Measurements from ENCODE around the gene GABBR2.

Gene GABBR2

DNA sequence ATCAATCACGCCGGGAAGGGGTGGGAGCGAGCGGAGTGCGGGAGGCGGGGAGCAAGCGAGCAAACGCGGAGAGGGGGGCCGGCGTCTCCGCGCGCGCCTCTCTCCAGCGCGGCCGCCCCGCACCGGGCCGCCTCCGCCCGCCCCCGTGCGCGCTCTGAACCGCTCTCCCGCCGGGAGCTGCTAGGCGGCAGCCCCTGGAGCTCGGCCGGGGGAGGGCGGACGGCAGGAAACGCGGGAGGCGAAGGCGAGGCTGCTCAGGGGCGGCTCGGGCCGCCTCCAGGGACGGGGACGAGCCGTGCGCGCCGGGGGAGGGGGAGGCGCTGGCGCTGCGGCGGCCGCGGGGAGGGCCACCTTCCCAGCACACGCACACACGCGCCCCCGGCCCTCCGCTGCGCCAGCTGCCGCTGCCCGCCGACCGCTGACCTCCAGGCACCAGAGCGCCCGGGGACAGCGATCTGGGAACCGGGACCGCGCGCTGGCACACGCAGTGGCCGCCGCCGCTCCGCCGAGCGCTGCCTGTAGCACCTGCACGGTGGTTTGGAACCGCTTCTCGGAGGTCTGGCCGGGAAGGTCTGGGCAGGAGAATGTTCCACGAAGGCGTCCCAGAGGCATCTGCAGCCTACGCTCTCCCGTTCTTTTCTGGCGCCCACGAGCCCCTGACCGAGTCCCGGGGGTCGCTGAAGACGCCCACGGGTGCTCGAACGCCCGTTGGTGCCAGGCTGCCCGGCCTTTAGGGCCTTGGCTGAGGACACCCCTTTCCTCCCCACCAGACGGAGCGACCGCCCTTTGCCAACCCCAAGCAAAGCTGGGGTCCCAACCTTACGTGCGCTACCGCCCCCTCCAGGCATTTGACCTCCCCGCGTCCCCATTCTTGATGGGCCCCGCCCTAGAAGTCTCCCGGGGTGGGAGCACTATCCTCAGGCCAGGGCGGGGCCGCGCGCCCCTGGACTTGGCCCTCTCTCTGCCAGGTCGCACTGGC, at the start of gene GABBR2:
Gene GABBR2 (minus strand): TSS at position 3 of the 979 bp plus-strand sequence. CDS start 198 bp downstream, outside the sequence.
- no peak for DNase-seq

DNA sequence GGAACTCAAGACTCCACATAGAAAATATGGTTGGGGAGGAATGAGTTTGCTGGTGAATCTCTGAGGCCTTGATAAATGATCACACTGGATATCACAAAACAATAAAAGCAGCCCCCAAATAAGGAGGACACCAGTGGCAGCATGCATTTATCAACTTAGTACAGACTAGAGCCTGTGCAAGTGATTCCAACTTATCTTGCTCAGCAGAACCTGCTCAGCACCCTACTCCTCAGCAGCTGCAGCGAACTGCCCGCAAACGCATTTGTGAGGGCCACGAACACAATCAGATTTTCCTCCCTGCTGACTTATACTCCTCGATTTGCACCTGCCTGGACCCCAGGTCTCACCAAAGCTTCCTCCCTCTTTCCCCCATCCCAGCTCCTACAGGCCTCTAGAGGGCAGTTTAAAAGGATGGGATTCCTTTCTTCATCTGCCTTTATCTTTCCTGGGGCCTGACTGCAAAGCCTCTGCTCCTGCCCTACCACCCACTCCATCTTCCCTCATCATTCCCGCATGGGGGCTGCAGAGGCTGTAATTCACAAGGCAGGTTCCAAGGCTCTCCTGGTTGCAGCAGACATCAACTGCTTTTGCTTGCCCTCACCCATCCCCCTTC, 46.4 kb upstream of the GABBR2 start:
- DNase-seq: no peak

DNA sequence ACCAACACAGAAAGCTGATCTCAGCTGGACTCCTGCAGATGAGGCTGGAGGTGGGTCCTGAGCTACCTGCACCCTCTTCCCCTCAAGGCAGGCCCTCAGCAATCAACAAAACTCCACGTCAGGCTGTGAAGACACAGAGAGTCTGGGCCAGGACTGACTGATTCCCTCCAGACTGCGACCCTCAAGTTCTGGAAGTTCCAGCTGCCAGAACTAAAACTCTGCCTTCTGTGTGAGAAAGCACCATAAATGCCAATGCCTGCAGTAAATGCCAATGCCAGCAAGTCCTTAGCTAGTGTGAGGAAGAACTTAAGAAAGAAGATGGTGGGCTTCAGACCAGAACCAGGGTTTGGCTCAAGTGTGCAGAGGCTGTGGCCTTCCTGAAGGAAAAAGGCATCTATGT, 42.5 kb upstream of the GABBR2 start:
- no peak for DNase-seq

DNA sequence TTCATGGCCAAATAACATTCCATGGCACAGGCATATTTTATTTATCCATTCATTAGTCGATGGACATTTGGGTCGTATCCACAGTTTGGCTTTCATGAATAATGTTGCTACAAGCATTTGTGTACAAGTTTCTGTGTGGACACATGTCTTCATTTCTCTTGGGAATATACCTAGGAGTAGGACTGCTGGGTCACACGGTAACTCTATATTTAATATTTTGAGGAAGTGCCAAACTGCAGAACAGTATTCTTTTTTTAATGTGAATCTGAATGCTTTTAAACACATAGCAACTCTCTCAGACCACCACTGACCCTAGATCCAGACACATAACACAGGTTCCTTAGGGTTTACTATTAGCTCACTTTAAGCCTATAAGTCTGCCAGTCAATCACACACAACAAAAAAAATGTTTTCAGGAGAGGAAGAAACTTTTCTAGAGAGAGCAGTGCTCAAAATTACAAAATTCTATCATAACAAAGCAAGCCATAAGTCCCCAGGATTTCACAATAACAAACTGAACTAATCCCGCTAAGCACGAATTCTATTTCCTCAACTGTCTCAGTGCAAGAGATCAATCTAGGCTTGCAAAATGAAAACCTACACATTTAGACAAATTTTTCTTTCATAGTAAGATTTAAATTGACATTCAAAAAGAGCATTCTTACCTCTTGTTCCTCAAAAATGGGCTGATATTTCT, 41.8 kb upstream of the GABBR2 start:
- DNase-seq: no peak

DNA sequence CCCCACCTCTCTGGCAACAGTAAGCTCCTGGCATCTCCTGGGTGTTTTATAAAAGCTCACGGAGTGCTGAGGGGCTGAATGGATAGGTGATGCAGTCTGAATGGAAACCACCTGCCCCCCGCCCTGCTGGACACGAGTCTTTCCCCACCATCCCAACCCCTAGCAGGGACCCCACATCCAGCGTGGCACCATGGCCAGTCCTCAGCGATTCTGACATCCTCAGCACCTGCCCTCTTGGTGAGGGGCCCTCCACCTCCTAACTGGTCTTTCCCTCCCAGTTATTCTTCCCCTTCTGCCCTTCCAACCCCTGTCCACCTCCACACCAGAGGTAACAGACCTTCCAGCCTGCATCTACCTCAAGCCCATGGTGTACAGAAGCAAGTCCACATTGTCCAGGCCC, 38.7 kb upstream of the GABBR2 start:
- DNase-seq: no peak

DNA sequence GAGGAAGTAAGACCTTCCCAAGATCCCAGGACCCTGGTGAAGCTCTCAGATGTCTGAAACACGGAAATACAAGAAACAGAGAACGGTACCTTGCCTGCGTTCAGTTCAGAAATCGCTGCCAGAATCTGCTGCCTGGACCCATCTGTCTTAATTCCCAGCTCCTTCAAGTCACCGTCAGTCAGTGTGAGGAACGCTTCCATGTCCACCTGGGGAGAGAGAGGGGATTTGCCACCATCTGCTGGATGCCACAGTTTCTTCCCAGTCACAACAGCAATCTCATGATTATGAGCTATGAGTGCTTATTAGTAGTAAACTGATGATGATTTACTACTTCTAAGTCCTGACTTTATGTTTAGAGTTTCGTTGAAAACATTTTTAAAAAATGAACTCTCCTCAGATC, 36.7 kb upstream of the GABBR2 start:
- no peak for DNase-seq

DNA sequence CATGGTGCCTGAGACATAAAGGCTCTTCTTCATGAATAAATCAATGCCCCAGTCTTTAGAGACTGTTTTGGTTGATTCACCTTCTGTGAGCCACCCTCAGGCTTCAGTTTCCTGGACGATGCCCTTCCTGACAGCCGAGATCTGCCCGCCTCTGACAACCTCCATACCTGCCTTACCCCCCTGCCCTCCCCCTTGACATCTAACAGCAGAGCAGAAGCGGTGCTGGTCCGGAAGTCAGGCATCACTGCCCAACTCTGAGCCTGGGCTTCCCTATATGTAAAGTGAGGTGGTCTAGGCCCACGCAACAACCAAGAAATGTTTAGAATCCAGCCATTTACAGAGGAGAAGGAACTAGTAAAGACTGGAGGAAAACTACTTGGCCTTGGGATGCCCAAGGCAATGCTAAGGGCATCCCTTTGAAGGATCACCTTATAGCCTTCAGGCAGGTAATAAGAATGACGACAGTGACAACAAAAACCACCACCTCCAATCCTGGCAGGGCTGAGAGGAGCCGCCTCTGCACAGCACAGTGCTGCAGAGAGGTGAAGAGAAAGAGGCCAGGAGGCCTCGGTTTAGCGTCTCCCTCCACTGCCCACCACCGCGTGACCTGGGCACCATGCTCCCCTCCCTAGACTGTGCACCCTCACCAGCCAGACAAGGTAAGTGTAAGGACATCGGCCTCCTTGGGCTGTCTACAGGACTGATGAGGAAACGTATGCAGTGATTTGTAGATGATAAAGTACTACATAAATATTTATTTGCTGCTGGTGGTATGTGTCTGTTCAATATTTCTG, 35.3 kb upstream of the GABBR2 start:
- no peak for DNase-seq

DNA sequence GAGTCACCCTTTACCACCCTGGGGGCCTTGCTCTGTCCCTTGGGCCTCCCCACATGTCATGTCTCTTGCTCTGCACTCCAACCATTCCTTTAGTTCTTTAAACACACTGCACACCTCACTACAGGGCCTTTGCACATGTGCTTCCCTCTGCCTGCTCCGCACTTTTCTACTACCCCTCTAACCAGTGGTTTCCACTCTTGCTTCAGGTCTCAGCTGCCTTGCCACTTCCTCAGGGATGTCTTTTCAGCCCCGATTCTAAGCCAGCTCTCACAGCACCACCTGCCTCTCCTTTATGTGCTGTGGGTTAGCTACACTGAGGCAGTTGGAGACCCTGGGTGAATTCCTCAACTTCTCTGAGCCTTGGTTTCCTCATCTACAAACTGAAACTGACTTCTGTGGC, 34.6 kb upstream of the GABBR2 start:
- no peak for DNase-seq

DNA sequence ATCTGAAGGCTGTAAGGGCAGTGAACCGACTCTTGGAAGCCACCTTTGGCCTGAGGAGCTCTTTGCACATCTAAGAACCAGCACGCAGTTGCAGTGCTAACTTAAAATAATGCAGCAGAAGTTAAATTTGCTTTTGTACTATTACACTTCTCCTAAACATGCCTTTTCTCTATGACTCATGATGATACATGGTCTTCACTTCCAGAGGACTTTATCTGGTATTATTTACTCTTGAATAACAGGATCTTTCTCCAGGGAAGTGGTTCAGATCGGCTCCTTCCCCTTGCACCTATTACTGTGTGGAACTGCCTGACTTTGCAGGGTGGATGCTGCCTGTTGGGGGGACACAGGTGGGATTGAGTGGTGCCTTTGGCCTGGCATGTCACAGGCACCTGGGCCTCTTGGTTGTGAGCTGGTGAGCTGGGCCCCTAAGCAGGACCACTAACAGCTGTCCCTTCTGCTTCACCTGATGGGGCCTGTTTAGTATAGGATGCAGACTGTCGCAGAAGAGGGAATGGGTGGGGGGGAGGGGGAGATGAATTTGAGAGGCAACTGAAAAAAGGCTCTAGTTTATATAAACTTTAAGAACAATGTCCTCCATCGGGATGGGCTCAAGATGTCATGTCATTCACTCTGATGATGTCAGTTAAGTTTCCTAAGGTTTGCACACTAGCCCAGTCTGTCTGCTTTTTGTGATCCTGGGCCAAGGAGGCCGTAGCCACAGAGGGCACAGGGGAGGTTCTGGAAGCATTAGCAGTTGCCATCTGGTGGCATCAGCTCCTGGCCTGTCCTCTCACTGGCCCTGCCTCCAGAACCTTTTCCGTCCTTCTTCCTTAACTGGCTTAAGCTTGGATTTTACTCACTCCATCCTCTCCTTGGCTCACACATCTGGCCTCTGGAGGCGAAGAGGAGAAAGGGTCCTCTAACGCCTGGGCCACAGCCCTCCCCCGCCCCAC, 33.9 kb upstream of the GABBR2 start:
- DNase-seq: no peak

DNA sequence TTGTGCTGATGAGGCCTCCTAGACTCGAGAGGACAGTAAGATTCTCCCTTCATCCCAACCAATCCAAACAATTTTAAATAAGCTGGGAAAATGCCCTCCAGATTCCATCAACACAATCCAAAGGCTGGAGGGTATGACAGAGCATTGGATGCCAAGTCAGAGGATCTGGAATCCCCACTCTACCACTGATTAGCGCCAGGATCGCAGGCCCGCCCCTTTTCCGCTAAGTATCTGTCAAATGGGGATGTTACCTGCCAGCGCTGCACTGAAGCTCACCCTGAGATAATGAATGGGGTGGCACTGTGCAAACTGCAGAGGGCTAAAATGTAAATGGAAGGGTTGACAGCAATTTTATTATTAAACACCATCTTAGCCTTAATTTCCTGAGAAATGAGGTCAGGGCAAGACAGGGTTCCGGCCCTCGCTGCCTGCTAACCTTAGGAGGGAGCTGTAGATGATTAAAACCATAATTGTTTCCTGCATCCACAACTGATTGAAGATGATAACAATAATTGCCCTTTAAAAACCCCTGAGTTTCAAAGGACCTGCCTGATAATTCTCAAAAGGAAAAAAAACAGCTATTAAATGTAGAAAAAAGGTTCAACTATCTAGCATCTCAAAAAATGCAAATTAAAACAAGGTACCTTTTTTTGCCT, 31.6 kb upstream of the GABBR2 start:
- no peak for DNase-seq

DNA sequence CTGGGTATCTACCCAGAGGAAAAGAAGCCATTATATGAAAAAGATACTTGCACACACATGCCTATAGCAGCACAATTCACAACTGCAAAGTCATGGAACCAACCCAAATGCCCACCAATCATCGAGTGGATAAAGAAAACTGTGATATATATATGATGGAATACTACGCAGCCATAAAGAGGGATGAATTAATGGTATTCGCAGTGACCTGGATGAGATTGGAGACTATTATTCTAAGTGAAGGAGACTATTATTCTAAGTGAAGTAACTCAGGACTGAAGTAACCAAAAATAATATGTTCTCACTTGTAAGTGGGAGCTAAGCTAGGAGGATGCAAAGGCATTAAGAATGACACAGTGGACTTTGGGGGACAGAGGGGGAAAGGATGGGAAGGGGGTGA, 30.0 kb upstream of the GABBR2 start:
- DNase-seq: no peak

DNA sequence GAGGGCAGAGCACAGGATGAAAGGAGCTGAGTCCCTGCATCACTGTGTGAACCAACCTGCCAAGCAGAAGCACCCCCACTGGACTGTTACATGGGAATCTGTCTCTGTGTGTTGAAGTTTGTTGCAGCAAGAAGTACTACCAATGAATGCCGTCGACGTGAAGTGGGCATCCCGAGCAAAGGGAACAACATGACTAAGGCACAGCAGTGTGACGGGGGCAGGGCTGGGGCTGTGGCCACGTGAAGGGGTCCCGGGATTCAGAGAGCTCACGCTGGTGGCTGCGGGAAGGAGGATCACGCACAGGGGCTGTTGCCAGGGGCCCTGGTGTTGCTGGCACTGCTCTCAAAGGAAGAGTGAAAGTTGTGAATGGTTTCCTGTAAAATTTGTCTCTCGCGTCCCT, 27.5 kb upstream of the GABBR2 start:
- DNase-seq: no peak

DNA sequence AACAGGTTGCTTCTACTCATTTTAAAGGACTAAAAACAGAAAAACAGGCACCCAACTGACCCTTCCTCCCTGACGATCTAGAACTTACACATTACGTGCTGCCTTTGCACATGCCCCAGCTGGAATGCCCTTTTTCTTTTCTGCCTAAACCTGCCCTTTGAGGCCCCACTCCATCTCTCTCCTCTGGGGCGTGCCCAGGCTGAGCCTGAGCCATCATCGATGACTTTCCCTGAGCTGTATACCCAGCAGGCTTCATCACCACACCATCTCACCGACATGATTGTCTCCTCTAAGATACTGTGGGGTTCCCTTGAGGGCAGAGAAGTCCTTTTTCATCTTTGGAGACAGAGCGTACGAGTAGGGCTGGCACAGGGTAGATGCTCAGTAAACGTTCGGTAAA, 24.1 kb upstream of the GABBR2 start:
- DNase-seq: no peak

DNA sequence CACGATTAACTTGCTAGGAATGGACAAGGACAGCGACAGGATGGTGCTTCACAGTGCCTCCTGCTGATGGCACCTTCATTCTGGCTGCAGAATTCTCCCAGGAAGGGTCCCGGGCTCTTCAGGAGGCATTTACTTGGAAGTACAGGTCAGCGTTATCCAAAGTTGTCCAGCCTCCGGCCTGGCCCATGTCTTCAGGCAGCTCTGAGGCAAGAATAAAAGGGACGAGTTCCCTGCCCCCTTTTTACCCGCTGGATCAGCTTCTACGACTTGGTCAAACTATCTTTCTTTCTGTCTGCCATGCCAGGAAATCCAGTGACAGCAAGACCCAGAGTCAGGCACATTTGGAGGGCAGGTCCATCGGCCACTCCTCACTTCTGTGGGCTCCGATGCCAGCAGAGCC, 23.4 kb upstream of the GABBR2 start:
- no peak for DNase-seq

DNA sequence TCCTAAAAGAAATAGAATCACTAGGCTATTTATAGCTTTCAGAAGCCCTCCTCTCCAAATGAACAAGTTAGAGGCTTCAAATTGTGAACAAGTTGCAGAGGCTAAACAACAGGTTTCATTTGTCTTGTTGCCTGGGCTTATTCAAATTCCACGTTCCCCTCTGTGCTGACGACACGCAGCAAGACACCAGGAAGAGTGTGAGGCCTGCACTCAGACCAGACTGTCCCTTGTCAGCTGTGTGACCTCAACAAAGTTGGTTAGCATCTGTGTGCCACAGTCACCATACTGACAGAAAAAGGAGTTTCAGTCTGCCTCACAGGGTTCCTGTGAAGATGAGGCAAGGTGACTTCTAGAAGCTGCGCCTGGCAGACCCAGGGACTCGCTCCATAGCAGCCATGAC, 22.1 kb upstream of the GABBR2 start:
- DNase-seq: no peak

DNA sequence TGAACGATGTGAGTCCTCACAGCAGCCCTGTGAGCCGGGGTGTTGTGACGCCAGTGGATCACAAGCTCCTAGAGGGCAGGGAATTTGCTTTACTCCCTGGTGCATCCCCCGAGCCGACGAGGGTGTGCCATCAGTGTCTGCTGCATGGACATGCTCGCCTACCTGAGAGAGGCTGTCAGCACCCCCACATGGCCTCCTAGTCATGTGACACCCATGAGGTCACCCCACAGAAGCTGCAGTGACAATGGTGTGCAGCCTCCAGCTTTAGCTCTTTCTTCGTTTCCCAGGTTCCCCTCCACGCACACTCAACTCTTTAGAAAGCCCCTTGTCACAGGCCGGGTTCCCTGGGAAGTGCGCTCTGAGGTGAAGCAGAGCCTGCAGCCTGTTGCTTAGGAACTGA, 19.8 kb upstream of the GABBR2 start:
- DNase-seq: no peak

DNA sequence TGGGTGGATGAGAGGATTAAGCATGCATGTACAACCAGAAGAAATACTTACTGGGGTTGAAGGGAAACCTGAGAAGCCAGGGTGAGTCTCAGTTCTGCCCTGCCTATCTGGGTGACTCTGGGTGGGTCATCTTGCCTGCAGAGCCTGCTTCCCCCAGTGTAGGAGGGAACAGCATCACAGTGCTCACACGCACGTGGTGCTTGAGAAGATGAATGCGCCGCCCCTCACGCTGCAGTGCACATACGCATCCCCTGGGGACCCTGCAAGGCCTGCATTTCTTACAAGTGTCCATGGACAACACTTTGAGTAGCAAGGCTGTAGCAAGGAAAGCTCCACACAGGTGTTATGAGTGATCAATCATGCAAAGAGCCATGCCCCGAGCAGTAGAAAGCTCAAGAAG, 18.7 kb upstream of the GABBR2 start:
- DNase-seq: no peak

DNA sequence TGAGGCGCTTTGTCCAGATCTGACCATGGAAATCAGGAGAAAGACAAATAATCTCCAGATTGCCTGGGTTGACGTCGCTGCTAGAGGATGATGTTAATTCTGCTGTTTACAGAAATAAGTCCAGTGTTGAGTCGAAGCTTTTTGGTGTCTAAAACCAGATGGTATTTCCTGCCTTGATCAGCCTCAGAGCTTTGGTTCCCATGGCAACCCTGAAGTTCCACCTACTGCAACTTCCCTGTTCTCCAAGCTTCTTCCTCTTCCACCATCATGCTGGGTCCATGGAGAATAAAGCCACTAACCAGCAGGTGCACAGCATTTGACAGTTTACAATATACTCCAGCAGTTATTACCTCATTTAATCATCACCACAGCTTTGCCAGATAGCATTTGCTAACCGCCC, 18.0 kb upstream of the GABBR2 start:
- DNase-seq: peak; percentile 49

DNA sequence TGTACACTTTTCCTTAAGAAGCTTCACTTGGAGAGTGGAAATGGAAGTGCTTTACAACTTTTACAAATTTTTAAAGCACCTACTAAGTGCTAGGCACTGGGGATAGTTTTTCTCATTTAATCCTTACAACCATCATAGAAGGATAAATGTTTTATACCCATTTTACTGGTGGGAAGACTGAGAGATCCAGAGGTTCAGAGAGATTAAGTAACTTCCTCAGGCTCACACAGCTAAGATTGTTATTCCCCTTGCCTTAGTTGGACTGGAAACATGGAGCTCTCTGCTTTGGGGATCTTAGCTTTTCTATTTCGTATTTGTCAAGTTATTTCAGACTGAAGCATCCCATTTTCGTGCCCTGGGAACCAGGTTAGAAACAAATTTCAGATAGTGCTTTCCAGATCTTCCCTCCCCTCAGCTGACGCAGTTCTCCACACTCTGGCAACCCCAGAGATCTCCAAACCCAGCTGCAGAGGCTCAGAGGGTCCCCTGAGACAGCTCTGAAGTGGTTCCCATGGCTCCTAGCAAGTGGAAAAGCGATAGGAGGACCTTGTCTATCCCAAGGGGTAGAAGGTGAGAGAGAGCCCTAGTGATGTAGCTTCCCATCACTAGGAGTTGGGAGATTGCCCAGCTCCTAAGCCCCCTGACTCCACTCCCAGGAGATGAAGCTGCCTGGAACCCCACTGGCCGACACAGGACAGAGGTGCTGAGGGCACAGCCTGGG, 16.2 kb upstream of the GABBR2 start:
- no peak for DNase-seq

DNA sequence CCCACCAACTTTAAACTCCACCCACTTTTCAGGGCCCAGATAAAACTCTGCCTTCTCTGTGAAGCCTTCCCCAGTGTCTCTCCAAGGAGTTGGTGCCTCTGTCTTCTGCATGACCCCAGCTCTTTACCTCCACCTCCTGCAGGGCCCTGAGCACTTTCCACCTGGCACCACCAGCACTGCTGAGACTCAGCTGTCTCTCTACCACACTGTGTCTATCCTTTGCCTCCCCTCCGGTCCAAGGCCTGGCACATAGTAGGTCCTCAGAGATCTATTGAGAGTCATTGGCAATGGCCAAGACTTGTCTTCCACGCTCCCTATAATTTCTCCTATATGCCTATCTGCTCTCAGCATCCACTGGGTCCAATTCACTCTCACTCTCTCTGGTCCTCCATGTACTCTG, 12.9 kb upstream of the GABBR2 start:
- DNase-seq: no peak

DNA sequence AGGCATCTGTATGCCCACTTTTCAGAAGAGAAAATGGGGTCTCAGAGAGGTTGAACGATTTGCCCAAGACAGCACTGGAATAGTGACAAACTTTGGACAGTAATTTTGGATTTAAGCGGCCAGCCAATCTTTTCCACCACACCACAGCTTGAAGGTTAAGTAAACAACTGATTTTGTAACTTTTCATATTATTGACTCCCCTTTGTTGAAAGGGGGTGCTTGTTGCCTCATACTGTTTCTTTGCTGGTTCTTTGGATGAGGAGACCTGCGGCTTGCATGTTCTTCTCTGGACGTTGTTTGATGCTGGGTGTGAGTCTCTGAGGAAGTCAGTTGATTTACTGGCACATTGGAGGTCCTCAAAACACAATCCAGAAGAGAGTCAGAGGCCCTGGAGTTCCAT, 11.7 kb upstream of the GABBR2 start:
- no peak for DNase-seq

Data from DMS 273 treated with DMSO at 0.1 percent for 48 hours (cell line).